NCI-H146 treated with DMSO at 0.1 percent for 48 hours (cell line): Measurements from ENCODE around the gene RASAL2.
A peak's percentile ranks its signal among the peaks of the same experiment; 100 is the strongest.

ENCODE experiments used
- DNase-seq: peaks from one replicate; lab custom pipeline; 2025; ENCODE audit not compliant: unreplicated experiment; lab: John Stamatoyannopoulos, UW

Gene RASAL2

GRCh38 chr1:178418284-178418955 lies 324.5 kb downstream of the RASAL2 start:
- DNase-seq, result no peak

GRCh38 chr1:178434360-178434759 lies 340.5 kb downstream of the RASAL2 start:
- no peak for DNase-seq

DNA sequence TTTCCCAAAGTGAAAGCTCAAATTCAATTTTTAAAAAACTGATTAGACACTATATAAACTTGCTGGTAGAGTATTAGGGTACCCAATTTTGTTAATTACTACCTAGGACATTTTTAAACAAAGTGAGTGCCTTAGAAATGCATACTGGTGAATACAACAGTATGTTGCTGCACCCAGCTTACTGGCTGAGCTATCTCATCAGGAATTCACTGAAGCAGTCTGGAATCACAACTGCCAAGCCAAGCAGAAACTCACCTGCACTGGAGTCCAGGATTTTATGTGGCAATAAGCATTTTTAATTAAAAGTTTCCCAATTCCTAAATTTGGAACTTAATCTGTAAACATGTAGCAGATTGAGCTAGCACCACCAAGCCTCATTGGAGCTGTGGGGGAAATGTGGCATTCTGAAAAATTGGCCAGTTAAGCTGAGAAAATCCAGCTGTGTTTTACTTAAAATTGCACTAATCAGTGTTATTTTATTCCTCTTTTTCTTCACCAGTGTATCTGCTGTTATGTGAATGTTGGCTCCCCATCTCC lies 341.1 kb downstream of the RASAL2 start:
- no peak for DNase-seq

DNA sequence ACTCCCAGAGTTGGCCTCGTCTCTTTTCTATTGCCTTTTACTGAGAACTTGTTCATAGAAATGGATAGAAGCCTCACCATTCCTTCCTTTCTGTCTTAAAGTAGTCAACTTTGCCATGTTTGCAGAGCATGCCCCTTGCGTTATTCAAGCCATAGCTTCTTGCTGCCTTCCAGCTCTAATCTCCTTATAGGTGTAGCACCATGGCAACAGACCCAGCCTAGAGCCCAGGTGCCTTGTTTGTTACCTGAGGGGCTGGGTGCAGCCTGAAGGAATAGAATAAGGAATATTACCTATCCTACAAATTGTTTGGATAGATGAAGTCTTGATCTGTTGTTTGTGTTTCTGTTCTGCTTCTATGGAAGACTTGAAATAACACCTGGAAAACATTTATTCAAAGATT lies 343.0 kb downstream of the RASAL2 start:
- no peak for DNase-seq

GRCh38 chr1:178438432-178438831 lies 344.5 kb downstream of the RASAL2 start:
- no peak for DNase-seq

DNA sequence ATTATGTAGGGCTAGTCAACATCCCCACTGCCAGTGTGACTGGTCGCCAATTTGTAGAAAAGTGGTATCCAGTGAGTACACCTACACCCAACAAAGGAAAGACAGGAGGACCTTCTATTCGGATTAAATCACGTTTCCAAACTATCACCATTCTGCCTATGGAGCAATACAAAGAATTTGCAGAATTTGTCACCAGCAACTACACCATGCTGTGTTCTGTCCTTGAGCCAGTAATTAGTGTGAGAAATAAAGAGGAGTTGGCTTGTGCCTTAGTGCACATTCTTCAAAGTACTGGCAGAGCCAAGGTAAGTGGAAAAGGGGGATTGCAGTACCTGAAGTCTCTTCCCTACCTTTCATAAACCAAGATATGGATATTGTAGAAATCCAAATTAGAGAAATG lies 349.0 kb downstream of the RASAL2 start:
- DNase-seq, result no peak

- no peak for DNase-seq
These were observed 357.0 kb downstream of the RASAL2 start for GRCh38 chr1:178450871-178451270.

GRCh38 chr1:178451529-178451928 lies 357.6 kb downstream of the RASAL2 start:
- DNase-seq, result no peak

- DNase-seq, result no peak
These were observed 358.1 kb downstream of the RASAL2 start for GRCh38 chr1:178452013-178452412.

DNA sequence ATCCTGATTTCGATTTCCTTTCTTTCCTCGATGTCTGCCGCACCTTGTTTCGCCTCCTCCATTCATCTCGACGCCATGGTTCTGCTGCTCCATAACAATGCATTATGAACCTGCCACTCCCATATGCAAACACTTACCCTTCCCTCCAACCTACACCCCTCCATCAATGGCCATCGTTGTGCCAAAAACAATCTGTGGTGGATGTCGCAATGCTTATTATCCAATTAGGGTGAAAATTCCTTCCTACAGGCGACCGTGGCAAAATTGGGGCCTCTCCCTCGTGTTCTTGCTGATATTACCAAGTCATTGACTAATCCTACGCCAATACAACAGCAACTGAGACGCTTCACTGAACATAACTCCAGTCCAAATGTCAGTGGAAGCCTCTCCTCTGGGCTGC lies 362.6 kb downstream of the RASAL2 start:
- no peak for DNase-seq

DNA sequence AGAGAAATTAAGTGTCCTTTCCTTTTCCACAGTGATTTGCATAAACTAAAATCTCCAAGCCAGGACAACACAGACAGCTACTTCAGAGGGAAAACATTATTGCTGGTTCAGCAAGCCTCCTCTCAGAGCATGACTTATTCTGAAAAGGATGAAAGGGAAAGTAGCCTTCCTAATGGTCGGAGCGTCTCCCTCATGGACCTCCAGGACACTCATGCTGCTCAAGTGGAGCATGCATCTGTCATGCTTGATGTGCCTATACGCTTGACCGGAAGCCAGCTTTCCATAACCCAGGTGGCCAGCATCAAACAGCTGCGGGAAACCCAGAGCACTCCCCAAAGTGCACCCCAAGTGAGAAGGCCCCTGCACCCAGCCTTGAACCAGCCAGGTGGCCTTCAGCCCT lies 363.7 kb downstream of the RASAL2 start:
- DNase-seq, result no peak

GRCh38 chr1:178458203-178458602 lies 364.3 kb downstream of the RASAL2 start:
- no peak for DNase-seq

- DNase-seq, result no peak
These were observed 367.2 kb downstream of the RASAL2 start for GRCh38 chr1:178461104-178461503.

DNA sequence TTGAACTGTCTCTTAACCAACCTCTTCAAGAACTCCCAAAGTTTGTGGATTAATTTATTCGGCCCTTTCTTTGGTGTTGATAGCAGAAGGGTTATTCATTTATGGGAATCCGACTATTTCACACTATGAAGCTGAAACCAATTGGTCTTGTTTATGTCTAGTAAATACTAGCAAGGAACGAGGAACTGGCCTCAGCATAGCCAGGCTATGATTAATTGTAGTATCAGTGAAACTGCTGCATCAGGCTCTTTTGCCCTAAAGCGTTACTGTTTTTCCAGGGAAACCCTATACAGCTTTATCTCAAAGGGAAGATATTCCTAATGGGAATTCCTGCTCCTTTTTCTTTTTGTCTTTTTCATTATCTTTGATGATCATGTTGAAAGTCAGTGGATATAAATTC lies 367.8 kb downstream of the RASAL2 start:
- DNase-seq, result no peak

GRCh38 chr1:178464141-178464540 lies 370.2 kb downstream of the RASAL2 start:
- no peak for DNase-seq

DNA sequence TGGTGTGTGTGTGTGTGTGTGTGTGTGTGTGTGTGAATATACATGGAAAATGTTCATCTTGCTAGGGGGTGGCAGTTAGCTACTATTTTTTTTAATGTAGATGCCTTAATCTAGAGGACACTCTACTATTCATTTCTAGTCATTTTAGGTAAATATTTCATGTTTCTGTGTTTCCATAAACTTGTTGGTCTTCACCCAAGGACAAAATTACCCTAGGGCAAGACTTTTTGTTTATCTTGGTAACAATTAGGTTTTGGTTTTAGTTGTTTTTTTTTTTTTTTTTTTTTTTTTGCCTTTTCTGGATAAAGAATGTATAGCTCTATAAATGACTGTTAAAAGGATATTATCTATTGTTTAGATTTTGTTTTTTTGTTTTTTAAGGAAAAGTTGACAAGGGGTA lies 370.7 kb downstream of the RASAL2 start:
- DNase-seq, result no peak

GRCh38 chr1:178465011-178465410 lies 371.1 kb downstream of the RASAL2 start:
- DNase-seq, result no peak

GRCh38 chr1:178467837-178468236 lies 373.9 kb downstream of the RASAL2 start:
- DNase-seq, result no peak

DNA sequence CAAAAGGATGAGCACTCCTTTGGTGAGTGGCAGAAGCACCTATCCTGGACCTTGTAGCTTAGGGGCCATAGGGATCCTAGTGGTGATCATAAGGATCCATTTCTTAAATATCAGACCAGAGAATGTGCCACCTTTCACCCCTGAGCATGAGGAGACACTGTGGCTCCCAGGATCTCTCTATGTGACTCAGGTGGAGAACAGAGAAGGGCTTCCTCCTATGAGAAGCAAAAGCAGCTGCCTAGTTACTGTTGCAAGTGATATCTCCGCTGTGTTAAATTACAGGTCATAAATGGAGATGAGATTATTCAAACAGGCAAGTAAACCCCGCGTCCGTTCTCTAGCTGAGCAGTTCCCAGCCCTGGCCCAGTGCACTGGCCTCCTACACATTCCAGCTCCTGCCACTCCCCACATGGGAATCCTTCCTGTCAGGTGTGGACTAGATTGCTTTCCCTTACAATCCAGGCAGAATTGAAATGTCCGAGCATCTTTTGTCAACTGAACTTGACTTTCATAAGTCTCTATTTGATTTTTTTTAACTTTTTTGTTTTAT lies 376.6 kb downstream of the RASAL2 start:
- DNase-seq, result peak; percentile 44

DNA sequence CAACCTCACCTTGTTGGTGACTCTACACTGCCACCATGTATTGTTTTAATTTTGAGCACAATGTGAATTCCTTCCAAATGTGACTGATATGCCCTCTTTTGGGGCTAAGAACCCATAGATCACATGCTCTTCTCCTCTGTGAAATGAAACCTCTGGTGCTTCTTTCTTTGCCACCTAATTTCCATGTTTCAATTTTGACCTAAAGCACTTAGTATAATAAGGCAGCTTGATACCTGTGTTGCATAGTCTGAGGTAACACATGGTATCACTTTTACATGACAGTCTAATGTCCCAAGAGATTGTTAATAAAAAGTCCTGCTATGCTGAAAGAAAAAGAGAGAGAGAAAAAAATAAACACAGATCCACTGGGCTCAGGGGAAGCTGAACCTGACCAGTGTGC lies 378.6 kb downstream of the RASAL2 start:
- no peak for DNase-seq

DNA sequence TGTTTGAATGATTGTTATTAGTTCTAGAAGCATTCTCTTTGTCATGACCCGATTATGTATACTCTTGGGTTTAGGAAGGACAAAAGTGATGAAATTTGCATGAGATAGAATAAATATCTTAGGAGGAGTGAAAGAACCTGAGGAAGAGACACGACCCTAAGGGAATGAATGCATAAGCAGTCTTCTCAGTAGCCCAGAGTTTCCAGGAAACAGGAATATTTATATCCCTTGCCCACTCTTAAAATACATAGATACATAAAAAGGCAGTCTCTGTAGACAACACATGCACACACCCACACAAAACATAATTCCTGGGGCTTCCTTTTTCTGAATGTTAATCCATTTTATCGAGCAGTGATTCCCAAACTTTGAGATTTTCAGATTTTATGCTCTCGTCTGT lies 383.5 kb downstream of the RASAL2 start:
- DNase-seq, result no peak

DNA sequence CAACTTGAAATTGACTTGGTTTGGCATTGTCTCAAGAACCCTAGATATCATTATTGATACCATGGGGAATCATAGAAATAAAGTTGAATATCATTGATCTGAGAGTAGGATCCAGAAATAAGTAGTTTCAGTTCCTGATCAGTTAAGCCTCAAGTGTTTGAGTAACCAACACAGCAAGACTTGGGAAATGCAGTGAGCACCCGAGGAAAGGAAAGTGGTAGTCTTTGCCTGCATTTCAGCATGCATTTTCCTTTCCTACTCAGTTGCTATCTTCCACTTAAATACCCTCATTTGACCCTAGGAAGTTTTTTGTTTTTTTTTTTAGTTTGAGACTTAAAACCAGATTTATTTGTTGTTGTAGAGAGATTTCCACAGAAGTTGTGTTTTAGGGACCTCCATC lies 383.9 kb downstream of the RASAL2 start:
- DNase-seq, result no peak
